K562 (cell line): ENCODE results near the gene CAPN2. TPM values are rescaled to one million over a fixed set of nuclear protein-coding genes. Genes with fewer than 3 reads are reported as not detected.

Experiments used
- CC2D1A ChIP-seq: fragments of 450-650 bp; IDR thresholded peaks from 2 replicates; pipeline ENCODE4 v1.6.1; 2017; ENCODE audit warnings: mild to moderate bottlenecking
- FOXK1 ChIP-seq: sonication (generic); formaldehyde crosslinking; IDR thresholded peaks from 2 replicates; pipeline ENCODE4 v1.8.0; 2022; ENCODE audit warnings: missing genetic modification reagents, mild to moderate bottlenecking, borderline replicate concordance
- GTF2E2 ChIP-seq: fragments of 200-800 bp; sonication (Bioruptor generic); IDR thresholded peaks from 2 replicates; pipeline ENCODE4 v1.6.1; 2016; ENCODE audit warnings: missing genetic modification characterization, missing compliant biosample characterization
- HDAC3 ChIP-seq: fragments of 450-650 bp; IDR thresholded peaks from 2 replicates; pipeline ENCODE4 v1.6.1; 2018; ENCODE audit warnings: borderline replicate concordance, mild to moderate bottlenecking, moderate library complexity; ENCODE audit not compliant: partially characterized antibody
- IRF1 ChIP-seq: sonication (generic); formaldehyde crosslinking; IDR thresholded peaks from 2 replicates; pipeline ENCODE4 v1.8.0; 2022; ENCODE audit warnings: missing genetic modification reagents, mild to moderate bottlenecking, borderline replicate concordance
- MGA ChIP-seq: fragments of 450-650 bp; IDR thresholded peaks from 2 replicates; pipeline ENCODE4 v1.6.1; 2016; ENCODE audit warnings: mild to moderate bottlenecking, moderate library complexity
- MTF1 ChIP-seq: fragments of 250-450 bp; sonication (Bioruptor Pico); IDR thresholded peaks from 2 replicates; pipeline ENCODE4 v1.9.0; 2021; ENCODE audit warnings: moderate library complexity, mild to moderate bottlenecking, inconsistent platforms, borderline replicate concordance
- PCBP1 ChIP-seq: fragments of 200-400 bp; formaldehyde crosslinking; IDR thresholded peaks from 2 replicates; pipeline ENCODE4 v1.6.1; 2018; ENCODE audit warnings: mild to moderate bottlenecking, low read depth, low read length; ENCODE audit not compliant: poor library complexity, severe bottlenecking
- POLR2AphosphoS5 ChIP-seq: IDR thresholded peaks from 2 replicates; pipeline ENCODE4 v1.6.1; 2011; ENCODE audit warnings: mild to moderate bottlenecking, low read depth, low read length, moderate library complexity; ENCODE audit not compliant: control insufficient read depth, insufficient read depth
- SMARCA5 ChIP-seq: fragments of 450-650 bp; IDR thresholded peaks from 2 replicates; pipeline ENCODE4 v1.6.1; 2016
- TAF9B ChIP-seq: fragments of 450-650 bp; IDR thresholded peaks from 2 replicates; pipeline ENCODE4 v1.6.1; 2018; ENCODE audit warnings: mild to moderate bottlenecking; ENCODE audit not compliant: partially characterized antibody
- THAP12 ChIP-seq: fragments of 250-450 bp; sonication (Bioruptor Pico); IDR thresholded peaks from 2 replicates; pipeline ENCODE4 v1.9.0; 2021; ENCODE audit warnings: mild to moderate bottlenecking, inconsistent platforms
- ZNF146 ChIP-seq: IDR thresholded peaks from one replicate; pipeline ENCODE4 v1.6.1; 2018; ENCODE audit warnings: missing compliant biosample characterization; ENCODE audit not compliant: unreplicated experiment
- ZNF717 ChIP-seq: fragments of 250-450 bp; sonication (Bioruptor Pico); IDR thresholded peaks from 2 replicates; pipeline ENCODE4 v1.5.0; 2021
- polyA plus RNA-seq, 8 experiments: library from polyadenylated mRNA; depleted of rRNA in 4 of 8; stranded (reverse) in 5 of 8; unstranded in 3 of 8; fragments of >200 nt; fragmentation: Nextera tagmentation in 2 of 8; fragmentation: Illumina TruSeq in 1 of 8; extraction: Ambion mirVana in 2 of 8; extraction: Trizol in 1 of 8; gene quantifications; 2 replicates each; pipeline versions ENCODE4 v1.2.1 to v1.2.3, GENCODE V29; 2011 to 2014; ENCODE audit warnings: inconsistent platforms in 1 of 8, missing spikeins in 1 of 8
- total RNA-seq, 7 experiments: library from RNA; depleted of rRNA in 6 of 7; stranded (reverse); fragments of >200 nt in 6 of 7; fragmentation: Illumina TruSeq in 2 of 7; extraction: Trizol in 2 of 7; gene quantifications; 2 replicates each; pipeline versions ENCODE4 v1.2.1 to v1.2.3, GENCODE V29; 2011 to 2021; ENCODE audit warnings: low replicate concordance in 1 of 7

Gene CAPN2
- total and polyA plus RNA-seq, 9 of the 15 experiments (the other 6 are each of a cell fraction or from before 2014, with no cell fraction given): 24.6 to 157 (median 101) TPM

GRCh38 chr1:223811634-223812101, 99.3 kb downstream of the CAPN2 start (continued):
- TF ChIP-seq CC2D1A: peak; percentile 72
- TF ChIP-seq FOXK1 (CRISPR knock-in tag): no peak
- no peak for TF ChIP-seq THAP12
- peak; percentile 26 for TF ChIP-seq TAF9B
- 0 out of 2 replicates have a peak, but pooled peaks have one; percentile 27 for TF ChIP-seq MGA
- peak; percentile 34; the same call in 1 of the 2 replicates for TF ChIP-seq GTF2E2 (tag)
- no peak for TF ChIP-seq ZNF146
- no peak for TF ChIP-seq MTF1 (CRISPR knock-in tag)
- peak; percentile 64 for TF ChIP-seq HDAC3
- TF ChIP-seq POLR2AphosphoS5: no peak
- no peak for TF ChIP-seq ZNF717 (CRISPR knock-in tag)
- TF ChIP-seq IRF1: no peak
- TF ChIP-seq PCBP1: no peak
- TF ChIP-seq SMARCA5: peak; percentile 32; the same call in 1 of the 2 replicates
